ACC112 (cell line): Measurements from ENCODE around the gene CARNS1.
A peak's percentile ranks its signal among the peaks of the same experiment; 100 is the strongest.

ENCODE experiments used
- H2AFZ ChIP-seq: fragments of 200-600 bp; sonication (generic); one replicate; pipeline ENCODE4 v1.6.0; 2017; ENCODE audit warnings: antibody characterized with exemption, low read length; ENCODE audit not compliant: unreplicated experiment
- H3K27ac ChIP-seq: fragments of 200-600 bp; sonication (generic); 2 replicates; pipeline ENCODE4 v1.5.1; 2014; ENCODE audit warnings: low read depth, mild to moderate bottlenecking, antibody characterized with exemption, low read length, moderate library complexity
- H3K27me3 ChIP-seq: fragments of 200-600 bp; sonication (generic); 2 replicates; pipeline ENCODE4 v1.6.1; 2014; ENCODE audit warnings: mild to moderate bottlenecking, antibody characterized with exemption, low read length, moderate library complexity, mixed read lengths; ENCODE audit not compliant: insufficient read depth
- H3K36me3 ChIP-seq: fragments of 200-600 bp; sonication (generic); 2 replicates; pipeline ENCODE4 v1.6.1; 2016; ENCODE audit warnings: mild to moderate bottlenecking, antibody characterized with exemption, low read length, moderate library complexity, mixed read lengths; ENCODE audit not compliant: insufficient read depth
- H3K4me1 ChIP-seq: fragments of 200-600 bp; sonication (generic); one replicate; pipeline ENCODE4 v1.6.1; 2016; ENCODE audit warnings: low read length, mixed read lengths; ENCODE audit not compliant: insufficient read depth, unreplicated experiment, control insufficient read depth
- H3K4me3 ChIP-seq: fragments of 200-600 bp; sonication (generic); 2 replicates; pipeline ENCODE4 v1.5.1; 2014; ENCODE audit warnings: mild to moderate bottlenecking, low read depth, low read length
- H3K79me2 ChIP-seq: fragments of 200-600 bp; sonication (generic); one replicate; pipeline ENCODE4 v1.6.0; 2016; ENCODE audit warnings: low read length; ENCODE audit not compliant: control insufficient read depth, unreplicated experiment, insufficient read depth

Gene CARNS1

DNA sequence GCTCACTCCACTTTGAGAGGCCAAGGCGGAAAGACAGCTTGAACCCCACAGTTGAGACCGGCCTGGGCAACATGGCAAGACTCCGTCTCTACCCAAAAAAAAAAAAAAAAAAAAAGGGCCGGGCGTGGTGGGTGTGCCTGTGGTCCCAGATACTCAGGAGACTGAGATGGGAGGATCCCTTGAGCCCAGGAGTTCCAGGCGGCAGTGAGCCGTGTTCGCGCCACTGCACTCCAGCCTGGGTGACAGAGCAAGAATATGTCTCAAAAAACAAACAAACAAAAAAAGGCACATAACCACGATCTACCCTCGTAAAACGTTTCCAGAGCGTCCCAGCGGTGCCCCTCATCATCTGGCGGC is 24.6 kb upstream of the CARNS1 start:
- peak overlapping the region; percentile 39; the same call in 1 of the 2 replicates for H3K27ac ChIP-seq

DNA sequence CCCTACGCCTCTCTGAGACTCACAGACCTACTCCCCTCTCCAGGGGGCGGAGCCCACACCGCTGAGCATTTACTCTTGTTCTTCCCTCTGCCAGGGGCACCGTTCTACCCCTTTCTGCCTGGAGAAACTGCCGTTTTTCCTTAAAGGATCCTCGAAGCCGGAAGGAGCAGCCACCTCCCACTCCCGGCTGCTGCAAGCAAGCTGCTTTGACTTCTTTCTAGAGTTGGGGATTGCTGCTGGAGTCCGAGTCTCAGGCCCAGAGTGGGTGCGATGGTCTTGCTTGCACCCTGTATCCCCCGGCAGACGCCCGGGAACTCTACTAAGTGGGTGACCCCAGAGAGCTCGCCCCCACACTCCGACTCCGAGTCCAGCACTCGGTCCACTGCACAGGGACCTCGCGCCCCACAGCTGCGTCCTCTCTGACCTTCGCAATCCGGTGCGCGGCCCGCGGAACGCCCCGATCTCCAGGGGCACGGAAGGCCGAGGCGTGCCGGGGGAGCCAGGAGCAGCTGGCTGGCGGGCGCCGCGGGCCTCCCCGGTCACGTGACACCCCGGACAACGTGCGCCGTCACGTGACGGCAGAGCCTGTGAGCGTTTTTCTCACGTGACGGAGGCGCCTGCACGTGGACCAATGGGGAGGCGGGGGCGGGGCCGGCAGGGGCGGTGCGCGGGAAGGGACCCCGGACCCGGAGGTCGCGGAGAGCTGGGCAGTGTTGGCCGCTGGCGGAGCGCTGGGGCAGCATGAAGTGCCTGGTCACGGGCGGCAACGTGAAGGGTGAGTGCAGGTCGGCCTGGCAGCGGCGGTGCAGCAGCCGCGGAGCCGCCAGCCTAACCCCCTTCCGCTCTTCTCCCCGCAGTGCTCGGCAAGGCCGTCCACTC is 23.9 kb upstream of the CARNS1 start, which contains the start of gene RAD9A:
Gene RAD9A, plus strand, starts transcription at position 683 of the 879 bp plus-strand sequence. Its CDS starts 59 bp downstream, at position 742.
- Histone ChIP-seq H3K79me2 (no peaks in the 10 kb centered on the region), H3K4me3 (peak within 1 kb of the TSS; percentile 84), H2AFZ (peak within 1 kb of the TSS; percentile 78), H3K27me3 (no peaks in the 10 kb centered on the region), H3K27ac (peak within 1 kb of the TSS; percentile 50; the same call in 1 of the 2 replicates), H3K36me3 (no peaks in the 10 kb centered on the region), H3K4me1 (no peaks in the 10 kb centered on the region)

More for the DNA sequence above, 24.6 kb upstream of the CARNS1 start:
- Histone ChIP-seq H3K36me3 (no peaks in the 10 kb centered on the region), H3K79me2 (no peaks in the 10 kb centered on the region), H3K4me1 (no peaks in the 10 kb centered on the region), H3K4me3 (peak overlapping the region; percentile 84), H3K27me3 (no peaks in the 10 kb centered on the region), H2AFZ (peak overlapping the region; percentile 78)

DNA sequence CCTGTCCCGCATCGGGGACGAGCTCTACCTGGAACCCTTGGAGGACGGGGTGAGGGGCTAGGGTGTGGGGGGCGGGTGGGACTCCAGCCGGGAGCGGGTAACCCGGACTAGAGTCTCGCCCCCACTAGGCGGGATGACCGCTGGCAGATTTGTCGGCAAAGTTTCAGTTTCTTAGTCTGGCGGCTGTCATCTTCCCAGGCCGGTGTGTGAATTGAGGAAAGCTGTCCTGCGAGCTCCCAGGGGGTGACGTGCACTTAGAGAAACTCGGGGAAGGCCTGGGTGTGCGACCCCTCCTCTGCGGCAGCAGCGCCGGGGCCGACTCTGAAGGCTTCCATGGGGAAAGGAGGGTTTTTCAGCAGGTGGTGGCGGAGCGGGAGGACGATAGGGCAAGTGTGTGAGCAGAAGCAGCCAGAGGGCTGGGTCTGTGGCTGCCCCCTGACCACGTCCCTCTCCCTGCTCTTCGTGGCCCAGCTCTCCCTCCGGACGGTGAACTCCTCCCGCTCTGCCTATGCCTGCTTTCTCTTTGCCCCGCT is 23.2 kb upstream of the CARNS1 start:
- no peaks in the 10 kb centered on the region for H3K27me3 ChIP-seq
- peak overlapping the region; percentile 84 for H3K4me3 ChIP-seq
- peak overlapping the region; percentile 50; the same call in 1 of the 2 replicates for H3K27ac ChIP-seq
- H3K4me1 ChIP-seq: no peaks in the 10 kb centered on the region
- H2AFZ ChIP-seq: peak overlapping the region; percentile 66
- no peaks in the 10 kb centered on the region for H3K79me2 ChIP-seq
- no peaks in the 10 kb centered on the region for H3K36me3 ChIP-seq

DNA sequence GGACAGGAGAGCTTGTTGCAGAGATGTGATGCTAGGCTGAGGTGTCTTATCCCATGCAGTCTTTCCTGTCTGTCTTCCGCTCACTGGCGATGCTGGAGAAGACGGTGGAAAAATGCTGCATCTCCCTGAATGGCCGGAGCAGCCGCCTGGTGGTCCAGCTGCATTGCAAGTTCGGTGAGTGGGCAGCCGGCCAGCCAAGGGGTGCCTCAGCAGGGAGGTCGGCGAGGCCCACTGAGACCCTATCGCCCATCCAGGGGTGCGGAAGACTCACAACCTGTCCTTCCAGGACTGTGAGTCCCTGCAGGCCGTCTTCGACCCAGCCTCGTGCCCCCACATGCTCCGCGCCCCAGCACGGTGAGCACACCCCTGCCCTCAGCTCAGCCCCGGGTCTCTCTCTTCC is 22.0 kb upstream of the CARNS1 start:
- Histone ChIP-seq H2AFZ (no peak overlapping the region), H3K27ac (no peak overlapping the region), H3K79me2 (no peaks in the 10 kb centered on the region), H3K4me3 (no peak overlapping the region), H3K4me1 (no peaks in the 10 kb centered on the region), H3K27me3 (no peaks in the 10 kb centered on the region), H3K36me3 (no peaks in the 10 kb centered on the region)

DNA sequence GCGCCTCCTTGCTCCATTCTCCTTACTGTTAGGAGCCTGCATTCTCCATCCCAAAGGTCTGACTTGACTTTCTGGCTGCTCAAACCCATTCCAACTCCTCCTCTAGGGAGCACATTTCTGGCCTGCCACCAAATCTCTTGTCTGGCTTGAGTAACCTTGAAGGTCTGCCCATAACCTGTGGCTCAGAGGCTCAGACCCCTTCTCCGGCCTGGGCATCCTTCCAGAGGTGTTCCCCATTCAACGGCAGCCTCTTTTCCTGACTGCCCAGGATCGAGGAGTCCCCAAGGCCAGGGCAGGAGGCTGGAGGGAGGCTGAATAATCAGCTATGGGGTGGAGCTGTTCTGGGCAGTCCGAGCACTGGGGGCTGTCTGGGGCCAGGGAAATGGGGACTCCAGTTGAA is 21.5 kb upstream of the CARNS1 start:
- Histone ChIP-seq H3K4me1 (no peaks in the 10 kb centered on the region), H3K79me2 (no peaks in the 10 kb centered on the region), H3K27ac (no peak overlapping the region), H3K36me3 (no peaks in the 10 kb centered on the region), H3K4me3 (no peak overlapping the region), H2AFZ (no peak overlapping the region), H3K27me3 (no peaks in the 10 kb centered on the region)

DNA sequence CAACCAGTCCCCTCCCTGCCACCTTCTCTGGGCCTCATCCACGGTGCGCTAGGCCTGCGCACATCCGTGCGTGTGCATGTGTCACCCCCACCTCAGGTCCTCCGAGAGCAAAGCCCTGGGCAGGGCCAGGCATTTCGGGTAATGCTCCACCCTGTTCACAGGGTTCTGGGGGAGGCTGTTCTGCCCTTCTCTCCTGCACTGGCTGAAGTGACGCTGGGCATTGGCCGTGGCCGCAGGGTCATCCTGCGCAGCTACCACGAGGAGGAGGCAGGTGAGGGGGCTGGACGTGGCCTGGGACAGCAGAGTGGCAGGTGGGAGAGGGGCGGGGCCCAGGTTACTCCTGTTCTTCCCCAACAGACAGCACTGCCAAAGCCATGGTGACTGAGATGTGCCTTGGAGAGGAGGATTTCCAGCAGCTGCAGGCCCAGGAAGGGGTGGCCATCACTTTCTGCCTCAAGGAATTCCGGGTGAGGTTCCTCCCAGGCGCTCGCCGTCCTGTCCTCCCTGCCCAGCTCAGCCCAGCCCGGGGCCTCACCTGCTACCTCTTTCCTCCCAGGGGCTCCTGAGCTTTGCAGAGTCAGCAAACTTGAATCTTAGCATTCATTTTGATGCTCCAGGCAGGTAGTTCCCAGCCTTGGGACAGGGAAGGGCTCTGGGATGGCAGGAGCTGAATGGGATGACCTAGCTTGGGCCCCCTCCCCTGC is 19.8 kb upstream of the CARNS1 start:
- H2AFZ ChIP-seq: no peak overlapping the region
- no peaks in the 10 kb centered on the region for H3K27me3 ChIP-seq
- no peak overlapping the region for H3K27ac ChIP-seq
- H3K4me3 ChIP-seq: no peak overlapping the region
- H3K79me2 ChIP-seq: peaks cover 7% of the 10 kb centered on the region
- H3K36me3 ChIP-seq: peaks cover 2% of the 10 kb centered on the region; the same call in 1 of the 2 replicates
- H3K4me1 ChIP-seq: peaks cover 8% of the 10 kb centered on the region

DNA sequence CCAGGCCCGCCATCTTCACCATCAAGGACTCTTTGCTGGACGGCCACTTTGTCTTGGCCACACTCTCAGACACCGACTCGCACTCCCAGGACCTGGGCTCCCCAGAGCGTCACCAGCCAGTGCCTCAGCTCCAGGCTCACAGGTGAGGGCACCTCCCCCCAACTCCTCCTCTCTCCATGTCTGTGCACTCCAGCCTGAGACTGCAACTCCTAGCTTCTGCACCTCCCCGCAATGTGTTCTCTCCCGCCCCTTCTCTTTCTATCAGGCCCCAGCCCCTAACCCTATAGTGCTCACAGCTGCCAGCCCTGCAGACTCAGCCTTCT is 19.3 kb upstream of the CARNS1 start:
- H3K27ac ChIP-seq: no peak overlapping the region
- H2AFZ ChIP-seq: no peak overlapping the region
- H3K27me3 ChIP-seq: no peaks in the 10 kb centered on the region
- peaks cover 9% of the 10 kb centered on the region for H3K4me1 ChIP-seq
- H3K4me3 ChIP-seq: no peak overlapping the region
- H3K36me3 ChIP-seq: peaks cover 2% of the 10 kb centered on the region; the same call in 1 of the 2 replicates
- peaks cover 12% of the 10 kb centered on the region for H3K79me2 ChIP-seq

DNA sequence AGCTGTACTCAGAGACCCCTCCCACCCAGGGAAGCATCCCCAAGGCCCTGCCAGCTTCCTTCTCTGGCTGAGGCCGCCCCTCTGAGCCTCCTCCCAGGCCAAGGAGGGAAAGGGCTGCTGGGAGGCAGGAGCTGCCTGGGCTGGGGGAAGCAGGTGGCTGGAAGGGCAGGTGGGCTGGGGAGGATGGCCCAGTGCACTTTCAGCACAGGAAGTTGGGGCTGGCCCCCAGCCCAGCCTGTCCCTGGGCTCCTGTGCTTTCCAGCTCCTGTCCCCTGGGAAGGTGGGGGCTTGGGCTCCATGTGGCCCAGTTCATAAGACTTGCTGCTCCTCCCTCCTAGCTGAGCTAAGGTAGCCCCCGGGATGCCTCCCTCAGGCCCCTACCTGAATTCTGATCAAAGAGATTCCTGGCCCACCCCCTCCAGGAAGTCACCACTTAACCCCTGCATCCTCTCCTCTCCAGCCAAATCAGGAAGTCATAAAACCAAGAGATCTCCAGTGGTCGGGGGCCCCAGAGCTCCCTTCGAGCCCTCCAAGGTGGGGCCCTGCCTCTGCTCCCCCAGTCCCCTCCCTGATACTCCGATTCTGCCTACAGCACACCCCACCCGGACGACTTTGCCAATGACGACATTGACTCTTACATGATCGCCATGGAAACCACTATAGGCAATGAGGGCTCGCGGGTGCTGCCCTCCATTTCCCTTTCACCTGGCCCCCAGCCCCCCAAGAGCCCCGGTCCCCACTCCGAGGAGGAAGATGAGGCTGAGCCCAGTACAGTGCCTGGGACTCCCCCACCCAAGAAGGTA is 18.7 kb upstream of the CARNS1 start:
- no peak overlapping the region for H3K4me3 ChIP-seq
- no peaks in the 10 kb centered on the region for H3K27me3 ChIP-seq
- H3K27ac ChIP-seq: no peak overlapping the region
- H2AFZ ChIP-seq: no peak overlapping the region
- H3K4me1 ChIP-seq: peaks cover 9% of the 10 kb centered on the region
- H3K79me2 ChIP-seq: peaks cover 15% of the 10 kb centered on the region
- peaks cover 2% of the 10 kb centered on the region; the same call in 1 of the 2 replicates for H3K36me3 ChIP-seq

DNA sequence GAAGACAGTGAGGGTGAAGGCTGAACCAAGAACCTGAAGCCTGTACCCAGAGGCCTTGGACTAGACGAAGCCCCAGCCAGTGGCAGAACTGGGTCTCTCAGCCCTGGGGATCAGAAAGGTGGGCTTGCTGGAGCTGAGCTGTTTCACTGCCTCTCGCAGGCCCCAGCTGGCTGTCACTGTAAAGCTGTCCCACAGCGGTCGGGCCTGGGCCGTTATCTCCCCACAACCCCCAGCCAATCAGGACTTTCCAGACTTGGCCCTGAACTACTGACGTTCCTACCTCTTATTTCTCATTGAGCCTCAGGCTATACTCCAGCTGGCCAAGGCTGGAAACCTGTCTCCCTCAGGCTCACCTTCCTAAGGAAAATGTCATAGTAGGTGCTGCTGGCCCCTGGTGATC is 17.9 kb upstream of the CARNS1 start:
- peaks cover 12% of the 10 kb centered on the region for H3K4me1 ChIP-seq
- H3K27me3 ChIP-seq: no peaks in the 10 kb centered on the region
- peaks cover 15% of the 10 kb centered on the region for H3K79me2 ChIP-seq
- no peak overlapping the region for H2AFZ ChIP-seq
- no peak overlapping the region for H3K27ac ChIP-seq
- H3K4me3 ChIP-seq: no peak overlapping the region
- peaks cover 2% of the 10 kb centered on the region; the same call in 1 of the 2 replicates for H3K36me3 ChIP-seq

DNA sequence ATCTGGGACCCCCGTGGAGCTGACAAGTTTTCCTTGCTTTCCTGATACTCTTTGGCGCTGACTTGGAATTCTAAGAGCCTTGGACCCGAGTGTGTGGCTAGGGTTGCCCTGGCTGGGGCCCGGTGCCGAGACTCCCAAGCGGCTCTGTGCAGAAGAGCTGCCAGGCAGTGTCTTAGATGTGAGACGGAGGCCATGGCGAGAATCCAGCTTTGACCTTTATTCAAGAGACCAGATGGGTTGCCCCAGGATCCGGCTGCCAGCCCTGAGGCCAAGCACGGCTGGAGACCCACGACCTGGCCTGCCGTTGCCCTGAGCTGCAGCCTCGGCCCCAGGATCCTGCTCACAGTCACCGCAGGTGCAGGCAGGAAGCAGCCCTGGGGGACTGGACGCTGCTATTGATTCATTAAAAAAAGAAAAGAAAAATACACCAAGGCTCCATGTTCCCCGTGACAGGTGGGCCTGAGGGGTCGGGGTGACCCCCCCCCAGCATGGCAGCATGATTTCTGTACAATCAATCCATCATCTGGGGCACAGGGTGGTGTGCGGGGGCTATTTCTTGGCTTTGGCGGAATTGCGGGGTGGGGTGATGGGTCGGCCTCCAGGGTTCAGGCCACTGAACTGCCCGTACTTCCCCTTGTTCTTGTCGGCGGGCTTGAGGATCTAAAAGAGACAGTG is 17.4 kb upstream of the CARNS1 start:
- no peak overlapping the region for H3K4me3 ChIP-seq
- H3K27ac ChIP-seq: no peak overlapping the region
- peaks cover 15% of the 10 kb centered on the region for H3K79me2 ChIP-seq
- H3K36me3 ChIP-seq: peaks cover 2% of the 10 kb centered on the region; the same call in 1 of the 2 replicates
- H3K27me3 ChIP-seq: no peaks in the 10 kb centered on the region
- H3K4me1 ChIP-seq: peaks cover 12% of the 10 kb centered on the region
- H2AFZ ChIP-seq: no peak overlapping the region
